Caki2 (cell line): ENCODE measurements around the gene HAUS5. TPM values are rescaled to one million over a fixed set of nuclear protein-coding genes. Genes with fewer than 3 reads are reported as not detected.
"Not testable (repeated sequence)": the region's sequence is repeated elsewhere in the genome, so short reads cannot be mapped to it uniquely, and the experiment has no call there.

Experiments
- DNase-seq: peaks from one replicate; pipeline ENCODE4 v3.0.0-alpha.2; 2015; ENCODE audit warnings: low read depth
- in situ Hi-C: cut with HindIII; loops from 2 replicates; pipeline ENCODE4 v1.10.0; 2016; ENCODE audit warnings: low sequenced_read_pairs, low pct_unique_long_range_greater_than_20kb, mixed read lengths
- total RNA-seq: library from RNA; depleted of rRNA; stranded (reverse); fragments of >200 nt; shearing (Covaris generic); gene quantifications from 2 replicates; pipeline ENCODE4 v1.2.3, GENCODE V29; 2014; ENCODE audit warnings: low replicate concordance; rRNA removed

Gene HAUS5
- 28.8 and 34.4 TPM in 2 replicates for total RNA-seq

DNA sequence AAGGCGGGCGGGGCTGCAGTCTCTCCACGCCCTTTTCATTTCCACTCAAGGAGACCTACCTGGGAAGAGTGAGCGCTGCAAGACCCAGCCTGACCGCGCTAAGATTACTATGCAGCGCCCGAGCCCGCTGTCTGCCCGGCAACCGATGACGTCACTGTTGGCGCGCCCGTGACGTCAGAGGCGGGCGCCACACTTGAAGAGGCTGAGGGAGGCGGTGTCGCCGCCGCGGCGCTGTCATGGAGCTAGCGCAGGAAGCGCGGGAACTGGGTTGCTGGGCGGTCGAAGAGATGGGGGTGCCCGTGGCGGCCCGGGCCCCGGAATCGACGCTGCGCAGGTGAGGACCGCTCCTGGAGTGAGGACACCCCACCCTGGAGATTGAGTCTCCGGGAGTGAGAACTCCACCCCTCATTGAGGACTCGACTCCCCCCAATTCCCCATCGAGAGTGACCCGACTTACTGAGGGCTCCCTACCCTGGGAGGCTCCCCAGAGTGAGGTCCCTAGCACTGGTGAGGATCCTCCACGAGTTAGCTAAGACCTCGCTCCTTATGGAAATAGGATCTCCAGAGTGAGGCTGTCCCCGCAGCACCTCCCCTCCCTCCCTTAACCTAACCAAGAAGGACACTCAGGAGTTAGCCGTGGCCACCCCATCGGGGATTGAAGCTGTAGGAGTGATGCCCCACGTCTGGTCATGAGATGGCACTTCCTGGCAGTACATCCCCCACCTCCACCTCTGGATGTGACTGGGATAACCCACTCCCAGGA lies at the start of gene HAUS5:
TSS of gene HAUS5 (plus strand) at position 177 of the 763 bp plus-strand sequence. CDS start at position 237, 60 bp downstream.
- peak; percentile 94 for DNase-seq
- in situ Hi-C loops: no loop called here

- in situ Hi-C loops: no loop called here
- no peak for DNase-seq
These were observed 49.8 kb upstream of the HAUS5 start for GRCh38 chr19:35562776-35563175.

- no peak for DNase-seq
- in situ Hi-C loops: no loop called here
These were observed 49.2 kb upstream of the HAUS5 start, which contains the start of gene ATP4A for GRCh38 chr19:35563207-35563829. Gene ATP4A, minus strand, starts transcription at chr19:35563658. Its CDS starts 29 bp downstream, at chr19:35563629.

GRCh38 chr19:35565016-35565856 lies 47.3 kb upstream of the HAUS5 start:
- no peak for DNase-seq
- in situ Hi-C loops: no loop called here

DNA sequence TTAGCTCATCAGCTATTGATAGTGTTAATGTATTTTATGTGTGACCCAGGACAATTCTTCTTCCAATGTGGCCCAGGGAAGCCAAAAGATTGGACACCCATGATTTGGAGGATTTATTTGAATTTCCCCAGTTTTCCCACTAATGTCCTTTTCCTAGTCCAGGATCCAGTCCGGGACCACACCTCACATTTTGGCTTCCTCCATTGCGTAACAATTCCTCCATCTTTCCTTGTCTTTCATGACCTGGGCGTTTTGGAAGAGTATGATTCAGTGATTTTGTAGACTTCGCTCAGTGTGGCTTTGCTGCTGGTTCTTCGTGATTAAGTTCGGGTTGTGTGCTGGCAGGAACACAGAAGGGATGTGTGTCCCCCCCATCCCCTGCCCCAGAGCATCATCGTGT lies 45.8 kb upstream of the HAUS5 start:
- no peak for DNase-seq
- in situ Hi-C loops: no loop called here

GRCh38 chr19:35569281-35569781 lies 43.2 kb upstream of the HAUS5 start:
- DNase-seq: no peak
- in situ Hi-C loops: no loop called here

DNA sequence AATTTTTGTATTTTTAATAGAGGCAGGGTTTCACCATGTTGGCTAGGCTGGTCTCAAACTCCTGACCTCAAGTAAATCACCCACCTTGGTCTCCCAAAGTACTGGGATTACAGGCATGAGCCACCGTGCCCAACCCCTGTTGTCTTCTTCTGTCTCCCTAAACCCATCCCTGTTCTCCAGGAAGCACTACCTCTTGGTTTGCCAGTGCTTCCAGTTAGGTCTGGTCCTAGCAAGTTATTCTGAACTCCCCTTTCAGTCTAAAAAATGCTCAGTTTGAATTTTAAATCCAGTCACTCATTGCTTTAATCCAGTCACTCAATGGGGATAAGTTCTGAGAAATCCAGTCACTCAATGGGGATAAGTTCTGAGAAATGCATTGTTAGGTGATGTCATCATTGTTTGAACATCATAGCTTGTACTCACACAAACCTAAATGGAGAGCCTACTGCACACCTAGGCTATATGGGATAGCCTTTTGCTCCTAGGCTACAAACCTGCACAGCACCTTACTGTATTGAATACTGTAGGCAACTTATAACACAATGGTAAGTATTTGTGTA lies 41.0 kb upstream of the HAUS5 start:
- in situ Hi-C loops: no loop called here
- no peak for DNase-seq

GRCh38 chr19:35577918-35578317 lies 34.6 kb upstream of the HAUS5 start:
- no peak for DNase-seq
- in situ Hi-C loops: no loop called here

DNA sequence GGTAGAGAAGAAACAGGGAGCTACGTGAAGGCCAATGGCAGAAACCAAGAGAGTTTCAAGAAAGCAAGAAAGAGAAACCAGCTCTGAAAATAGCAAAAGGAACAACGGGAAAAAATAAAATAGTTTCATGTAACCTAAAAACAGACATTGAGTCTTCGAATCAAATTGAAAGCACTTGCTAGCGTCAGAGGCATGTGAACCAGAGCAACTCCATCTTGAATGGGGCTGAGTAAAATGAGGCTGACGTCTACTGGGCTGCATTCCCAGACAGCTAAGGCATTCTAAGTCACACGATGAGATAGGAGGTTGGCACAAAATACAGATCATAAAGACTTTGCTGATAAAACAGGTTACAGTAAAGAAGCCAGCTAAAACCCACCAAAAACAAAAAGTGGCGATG lies 33.8 kb upstream of the HAUS5 start:
- in situ Hi-C loops: no loop called here
- DNase-seq: no peak

GRCh38 chr19:35582760-35583159 lies 29.8 kb upstream of the HAUS5 start:
- in situ Hi-C loops: no loop called here

GRCh38 chr19:35585848-35586247 lies 26.7 kb upstream of the HAUS5 start, which contains the start of gene PMIS2:
Gene PMIS2, plus strand, starts transcription at chr19:35586173. Its CDS starts 87 bp downstream, at chr19:35586260.
- in situ Hi-C loops: no loop called here
- DNase-seq: peak; percentile 9

More at GRCh38 chr19:35582760-35583159, 29.8 kb upstream of the HAUS5 start:
- no peak for DNase-seq

DNA sequence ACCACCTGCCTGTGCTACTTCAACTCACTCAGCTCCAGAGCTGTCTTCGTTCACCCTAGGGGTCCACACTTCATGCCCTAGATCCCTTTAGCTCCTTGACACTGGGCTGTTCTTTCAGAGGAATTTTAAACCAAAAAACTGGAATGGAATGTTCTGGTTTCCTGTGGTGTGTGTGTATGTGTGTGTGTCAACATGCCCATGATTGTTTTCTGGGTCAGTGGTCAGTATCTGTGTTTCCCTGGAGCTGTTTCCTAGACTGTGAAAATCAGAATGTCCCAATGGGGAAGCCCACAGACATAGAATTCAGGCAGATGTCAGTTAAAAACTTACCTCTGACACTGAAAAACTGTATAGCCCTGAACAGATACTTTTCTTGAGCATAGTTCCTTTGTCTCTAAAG lies 25.2 kb upstream of the HAUS5 start:
- DNase-seq: no peak
- in situ Hi-C loops: no loop called here

DNA sequence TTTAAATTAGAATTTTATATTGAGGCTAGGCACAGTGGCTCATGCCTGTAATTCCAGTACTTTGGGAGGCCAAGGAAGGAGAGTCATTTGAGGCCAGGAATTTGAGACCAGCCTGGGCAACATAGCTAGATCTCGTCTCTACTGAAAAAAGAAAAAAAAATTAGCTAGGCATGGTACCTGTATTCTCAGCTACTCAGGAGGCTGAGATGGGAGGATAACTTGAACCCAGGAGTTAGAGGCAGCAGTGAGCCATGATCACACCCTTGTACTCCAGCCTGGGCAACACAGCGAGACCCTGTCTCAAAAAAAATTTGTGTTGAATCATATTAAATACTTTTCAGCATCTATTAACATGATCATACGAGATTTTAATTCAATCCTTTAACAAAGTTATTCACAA lies 21.7 kb upstream of the HAUS5 start:
- in situ Hi-C loops: no loop called here
- no peak for DNase-seq

DNA sequence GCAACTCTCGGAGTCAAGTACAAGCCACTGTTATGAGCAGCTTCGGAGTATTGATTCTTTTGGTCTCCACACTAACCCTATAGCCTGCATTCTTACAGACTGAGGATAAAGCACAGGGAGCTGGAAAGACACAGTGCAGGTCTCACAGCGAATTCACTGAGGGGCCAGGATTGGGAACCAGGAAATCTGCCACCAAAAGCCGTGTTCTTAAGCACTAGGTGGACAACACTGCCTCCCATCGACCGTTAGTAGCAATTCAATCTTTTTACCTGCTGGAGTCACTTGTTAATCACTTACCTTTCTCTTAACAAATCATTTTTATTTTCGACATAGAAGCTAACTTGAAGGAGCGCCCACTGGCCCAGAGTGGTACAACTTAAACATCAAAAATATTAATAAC lies 20.3 kb upstream of the HAUS5 start:
- no peak for DNase-seq
- in situ Hi-C loops: no loop called here

DNA sequence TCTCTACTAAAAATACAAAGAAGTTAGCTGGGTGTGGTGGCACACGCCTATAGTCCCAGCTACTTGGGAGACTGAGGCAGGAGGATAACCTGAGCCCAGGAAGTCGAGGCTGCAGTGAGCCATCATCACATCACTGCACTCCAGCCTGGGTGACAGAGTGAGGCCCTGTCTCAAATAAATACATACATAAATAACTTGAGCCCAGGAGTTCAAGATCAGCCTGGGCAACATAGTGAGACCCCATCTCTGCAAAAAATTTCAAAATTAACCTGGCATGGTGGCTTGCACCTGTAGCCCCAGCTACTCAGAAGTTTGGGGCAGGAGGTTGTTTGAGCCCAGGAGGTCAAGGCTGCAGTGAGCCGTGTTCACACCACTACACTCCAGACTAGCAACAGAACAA lies 17.5 kb upstream of the HAUS5 start:
- DNase-seq, in situ Hi-C loops: not testable (repeated sequence)

DNA sequence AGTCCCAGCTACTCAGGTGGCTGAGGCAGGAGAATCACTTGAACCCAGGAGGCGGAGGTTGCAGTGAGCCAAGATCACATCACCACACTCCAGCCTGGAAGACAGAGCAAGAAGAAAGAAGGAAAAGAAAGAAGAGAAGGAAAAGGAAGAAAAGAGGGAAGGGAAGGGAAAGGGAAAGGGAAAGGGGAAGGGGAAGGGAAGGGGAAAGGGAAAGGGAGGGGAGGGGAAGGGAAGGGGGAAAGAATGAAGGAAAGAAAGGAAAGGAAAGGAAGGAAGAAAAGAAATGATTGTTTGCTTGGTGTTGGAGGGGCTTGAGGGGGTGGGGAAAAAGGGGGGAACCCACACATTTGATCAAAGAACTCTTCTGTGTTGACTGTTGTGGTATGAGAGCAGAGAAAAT lies 16.6 kb upstream of the HAUS5 start:
- in situ Hi-C loops: no loop called here
- DNase-seq: no peak

GRCh38 chr19:35596366-35596999 lies 16.1 kb upstream of the HAUS5 start:
- peak; percentile 48 for DNase-seq
- in situ Hi-C loops: no loop called here

DNA sequence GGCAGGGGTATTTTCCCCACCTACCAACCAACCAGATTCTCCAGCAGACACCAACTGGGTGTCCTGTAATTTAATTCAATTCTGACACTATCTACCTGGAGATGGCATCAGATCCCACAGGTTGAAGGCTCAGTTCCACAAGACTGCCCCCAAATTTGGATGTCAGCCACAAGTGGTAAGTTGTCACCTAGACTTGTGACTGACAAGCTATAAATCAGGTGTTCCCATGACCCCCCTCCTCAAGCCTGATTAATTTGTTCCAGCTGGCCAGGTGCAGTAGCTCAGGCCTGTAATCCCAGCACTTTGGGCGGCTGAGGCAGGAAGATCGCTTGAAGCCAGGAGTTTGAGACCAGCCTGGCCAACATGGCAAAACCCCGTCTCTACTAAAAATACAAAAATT lies 10.6 kb upstream of the HAUS5 start:
- DNase-seq: no peak
- in situ Hi-C loops: no loop called here
